ENCODE results near the gene MAPRE3. TPM values are rescaled to one million over a fixed set of nuclear protein-coding genes. Genes with fewer than 3 reads are reported as not detected.

Gene MAPRE3
- total RNA-seq, 4 donors from 2014 or later = 9.3 to 23.0 (median 13.4) TPM

- intact Hi-C loops (cut with DNase I) = no loop called here
- no peaks in the 10 kb centered on the region for H3K27me3 ChIP-seq
- TF ChIP-seq POLR2A (IDR thresholded peaks at IDR 0.05; ENCODE audit: low read depth) = no peak
- no peak for TF ChIP-seq POLR2AphosphoS5 (IDR thresholded peaks at IDR 0.05)
- H3K4me1 ChIP-seq = peaks cover 5 to 15% (median 11%) of the 10 kb centered on the region in 4 donors
- 81% methylated on average over 6 of the region's 6 CpGs for WGBS
- no peak overlapping the region for H3K4me3 ChIP-seq
- no peaks in the 10 kb centered on the region for H3K9me3 ChIP-seq
- DNase-seq (ENCODE audit: extremely low spot score) = no peak
- H3K27ac ChIP-seq (replicated peaks in 1 of 4) = no peak overlapping the region
- H3K36me3 ChIP-seq = no peaks in the 10 kb centered on the region
Measured at GRCh38 chr2:27006602-27007415, 36.4 kb downstream of the MAPRE3 start.

- DNase-seq (ENCODE audit: extremely low spot score) = no peak
- H3K4me1 ChIP-seq = peaks cover 5 to 15% (median 11%) of the 10 kb centered on the region in 4 donors
- 92% methylated on average over 8 of the region's 8 CpGs for WGBS
- H3K27me3 ChIP-seq = no peaks in the 10 kb centered on the region
- no peak for TF ChIP-seq CTCF (IDR thresholded peaks at IDR 0.05)
- TF ChIP-seq POLR2AphosphoS5 (IDR thresholded peaks at IDR 0.05) = no peak
- no peak for TF ChIP-seq POLR2A (IDR thresholded peaks at IDR 0.05; ENCODE audit: low read depth)
- TF ChIP-seq EP300 (IDR thresholded peaks at IDR 0.05) = no peak
- no peak overlapping the region for H3K4me3 ChIP-seq
- no peaks in the 10 kb centered on the region for H3K9me3 ChIP-seq
- no peaks in the 10 kb centered on the region for H3K36me3 ChIP-seq
- no peak overlapping the region for H3K27ac ChIP-seq (replicated peaks in 1 of 4)
- intact Hi-C loops (cut with DNase I) = no loop called here
Measured at GRCh38 chr2:27007416-27008374, 37.3 kb downstream of the MAPRE3 start.

- DNase-seq (ENCODE audit: extremely low spot score) = no peak
- TF ChIP-seq POLR2A (IDR thresholded peaks at IDR 0.05; ENCODE audit: low read depth) = no peak
- TF ChIP-seq EP300 (IDR thresholded peaks at IDR 0.05) = no peak
- no peak for TF ChIP-seq POLR2AphosphoS5 (IDR thresholded peaks at IDR 0.05)
- no peak for TF ChIP-seq CTCF (IDR thresholded peaks at IDR 0.05)
- Histone ChIP-seq H3K9me3 (no peaks in the 10 kb centered on the region), H3K4me3 (no peak overlapping the region), H3K4me1 (peaks cover 5 to 15% (median 11%) of the 10 kb centered on the region in 4 donors), H3K27ac (replicated peaks in 1 of 4) (no peak overlapping the region), H3K36me3 (no peaks in the 10 kb centered on the region), H3K27me3 (no peaks in the 10 kb centered on the region)
- intact Hi-C loops (cut with DNase I) = no loop called here
- WGBS = 97% methylated on average over 4 of the region's 4 CpGs
Measured at GRCh38 chr2:27008678-27009077, 38.2 kb downstream of the MAPRE3 start.

GRCh38 chr2:27009083-27009482 is 38.6 kb downstream of the MAPRE3 start:
- Histone ChIP-seq H3K4me3 (no peak overlapping the region), H3K9me3 (no peaks in the 10 kb centered on the region), H3K4me1 (peaks cover 5 to 15% (median 11%) of the 10 kb centered on the region in 4 donors), H3K36me3 (no peaks in the 10 kb centered on the region), H3K27ac (replicated peaks in 1 of 4) (no peak overlapping the region), H3K27me3 (no peaks in the 10 kb centered on the region)
- no peak for DNase-seq (ENCODE audit: extremely low spot score)
- intact Hi-C loops (cut with DNase I) = no loop called here
- TF ChIP-seq POLR2A (IDR thresholded peaks at IDR 0.05; ENCODE audit: low read depth) (no peak), POLR2AphosphoS5 (IDR thresholded peaks at IDR 0.05) (no peak), EP300 (IDR thresholded peaks at IDR 0.05) (no peak), CTCF (IDR thresholded peaks at IDR 0.05) (no peak)

GRCh38 chr2:27009716-27010115 is 39.3 kb downstream of the MAPRE3 start:
- Histone ChIP-seq H3K36me3 (no peaks in the 10 kb centered on the region), H3K4me3 (no peak overlapping the region), H3K4me1 (peaks cover 5 to 17% (median 13%) of the 10 kb centered on the region in 4 donors), H3K27ac (replicated peaks in 1 of 4) (no peak overlapping the region), H3K9me3 (no peaks in the 10 kb centered on the region), H3K27me3 (no peaks in the 10 kb centered on the region)
- DNase-seq (ENCODE audit: extremely low spot score) = no peak
- WGBS = 82% methylated on average over 2 of the region's 2 CpGs
- TF ChIP-seq POLR2A (IDR thresholded peaks at IDR 0.05; ENCODE audit: low read depth) = no peak
- no peak for TF ChIP-seq POLR2AphosphoS5 (IDR thresholded peaks at IDR 0.05)
- TF ChIP-seq CTCF (IDR thresholded peaks at IDR 0.05) = no peak
- TF ChIP-seq EP300 (IDR thresholded peaks at IDR 0.05) = no peak
- intact Hi-C loops (cut with DNase I) = no loop called here
